GM19467 (cell line): Measurements from ENCODE around the gene ZSCAN26.
"Not testable (repeated sequence)": the region's sequence is repeated elsewhere in the genome, so short reads cannot be mapped to it uniquely, and the experiment has no call there.

ENCODE experiments used
- ATAC-seq: cut with Tn5 transposase; IDR thresholded peaks from one replicate; pipeline ENCODE4 v1.9.1; 2021; ENCODE audit warnings: mild to moderate bottlenecking, moderate library complexity; ENCODE audit not compliant: unreplicated experiment

Gene ZSCAN26

GRCh38 chr6:28254121-28254519, 12.8 kb upstream of the ZSCAN26 start:
- ATAC-seq = no peak

- no peak for ATAC-seq
These were observed 9.9 kb upstream of the ZSCAN26 start for GRCh38 chr6:28257042-28257441.

- no peak for ATAC-seq
These were observed 7.8 kb upstream of the ZSCAN26 start, which contains the start of gene NKAPL for GRCh38 chr6:28258877-28259777. NKAPL (plus strand) TSS chr6:28259297; CDS start chr6:28259372, 75 bp downstream.

- ATAC-seq = no peak
These were observed 3.0 kb upstream of the ZSCAN26 start for GRCh38 chr6:28263922-28264321.

GRCh38 chr6:28264834-28265401, 2.0 kb upstream of the ZSCAN26 start:
- no peak for ATAC-seq

- ATAC-seq = no peak
These were observed 381 bp upstream of the ZSCAN26 start for GRCh38 chr6:28266563-28266961.

- ATAC-seq = no peak
These were observed 734 bp downstream of the ZSCAN26 start for GRCh38 chr6:28267695-28268059.

GRCh38 chr6:28269492-28269891, 2.5 kb downstream of the ZSCAN26 start:
- ATAC-seq = no peak

GRCh38 chr6:28274888-28275287, 7.9 kb downstream of the ZSCAN26 start:
- no peak for ATAC-seq

- no peak for ATAC-seq
These were observed 10.8 kb downstream of the ZSCAN26 start for GRCh38 chr6:28277746-28278145.

GRCh38 chr6:28280595-28281287, 13.8 kb downstream of the ZSCAN26 start:
- ATAC-seq = no peak

- peak; percentile 75 for ATAC-seq
These were observed 14.5 kb downstream of the ZSCAN26 start, which contains the start of gene PGBD1 for GRCh38 chr6:28281288-28282064. PGBD1 (plus strand) TSS chr6:28281572; CDS start chr6:28283814, 2,242 bp downstream.

- no peak for ATAC-seq
These were observed 16.0 kb downstream of the ZSCAN26 start for GRCh38 chr6:28282926-28283325.

GRCh38 chr6:28291573-28291972, 24.6 kb downstream of the ZSCAN26 start:
- ATAC-seq = no peak

- ATAC-seq = no peak
These were observed 28.4 kb downstream of the ZSCAN26 start for GRCh38 chr6:28295326-28295725.

GRCh38 chr6:28296520-28297060, 29.6 kb downstream of the ZSCAN26 start:
- no peak for ATAC-seq

- peak; percentile 94 for ATAC-seq
These were observed 36.6 kb downstream of the ZSCAN26 start for GRCh38 chr6:28303570-28303969.

GRCh38 chr6:28306363-28306762, 39.4 kb downstream of the ZSCAN26 start:
- not testable (repeated sequence) for ATAC-seq

GRCh38 chr6:28311139-28311823, 44.3 kb downstream of the ZSCAN26 start:
- no peak for ATAC-seq

- no peak for ATAC-seq
These were observed 46.0 kb downstream of the ZSCAN26 start for GRCh38 chr6:28312939-28313338.
